Pancreas (tissue), 10 donors: ENCODE measurements around the gene RIC1. TPM values are rescaled to one million over a fixed set of nuclear protein-coding genes. Genes with fewer than 3 reads are reported as not detected.
A peak's percentile ranks its signal among the peaks of the same experiment; 100 is the strongest.

Experiments
- ATAC-seq, 4 donors: fragments of 200-7000 bp; cut with Tn5 transposase; one replicate each; pipeline versions ENCODE4 v1.8.0 to v1.9.1; 2020; ENCODE audit warnings: mild to moderate bottlenecking in 4 of 4, moderate library complexity in 4 of 4
- DNase-seq, 6 donors: peaks; one replicate each; pipeline ENCODE4 v3.0.0-alpha.2; 2020
- FAIRE-seq: peaks from 2 replicates; lab custom pipeline; 2012; peaks lifted over from hg19 to GRCh38; lab: Jason Lieb, UNC
- H3K27ac ChIP-seq, 4 donors: fragments of 200-600 bp; sonication (generic); 1 replicate in 3 of 4; 2 replicates in 1 of 4; pipeline versions ENCODE4 v1.5.0 to v1.8.0; 2020
- H3K27me3 ChIP-seq, 4 donors: fragments of 200-600 bp; one replicate each; pipeline ENCODE4 v1.8.0; 2021
- H3K36me3 ChIP-seq, 3 donors: fragments of 200-600 bp; sonication (generic) in 1 of 3; one replicate each; pipeline versions ENCODE4 v1.5.0 to v1.8.0; 2020 to 2021
- H3K4me1 ChIP-seq, 3 donors: fragments of 200-600 bp; one replicate each; pipeline ENCODE4 v1.8.0; 2021
- H3K4me3 ChIP-seq, 4 donors: fragments of 200-600 bp; sonication (generic) in 2 of 4; one replicate each; pipeline versions ENCODE4 v1.5.0 to v1.8.0; 2020 to 2021
- H3K9me3 ChIP-seq, 4 donors: fragments of 200-600 bp; one replicate each; pipeline ENCODE4 v1.8.0; 2021
- WGBS, 2 donors: extraction: QIAGEN DNeasy Blood & Tissue Kit; methylation state at CpG; one replicate each; pipeline ENCODE4 v1.1.7; 2013; 5-methylcytosine and 5-hydroxymethylcytosine counted together
- intact Hi-C, 3 donors: fragments of 100-400 bp; cut with DNase I; formaldehyde crosslinking; loops; one replicate each; pipeline versions ENCODE4 v1.11.1 to v1.14.2; 2022
- polyA plus RNA-seq, 2 donors: library from polyadenylated mRNA; stranded (reverse); fragments of 200-250 nt; gene quantifications; one replicate each; pipeline ENCODE4 v1.2.3, GENCODE V29; 2013
- total RNA-seq, 6 donors: library from RNA; stranded (reverse); fragmentation: NEBNext Ultra II Directional in 4 of 6; extraction: Animal tissue kit (Norgen Biotek cat#: 25700) in 4 of 6; gene quantifications; one replicate each; pipeline versions ENCODE4 v1.2.1 to v1.2.4, GENCODE V29; 2021 to 2023
- TF ChIP-seq, protein P1 (sequence below), 4 donors: fragments of 200-600 bp; sonication (generic) in 3 of 4; IDR thresholded peaks; one replicate each; pipeline versions ENCODE4 v1.5.0 to v1.8.0; 2021; ENCODE audit warnings: antibody characterized with exemption in 4 of 4
- donor health status: healthy with polysubstance abuse.
- donor health status: DM: no; HTN: no; CAD: no; lungs with moderate emphysema.
- donor health status: DM: no; HTN: no; CAD: no.
- donor health status: control.
- donor health status: control.
- donor health status: Bipolar disorder and iron deficiency.
- donor health status: DM: yes; HTN: yes; CAD: no.
- donor health status: DM: no; HTN: no; CAD: no.
- donor health status: DM: no; HTN: no; CAD: no.
- donor health status: DM: yes; HTN: yes; CAD: no.

Gene RIC1
- total and polyA plus RNA-seq, 8 donors = 2.9 to 11.8 (median 8.4) TPM

DNA sequence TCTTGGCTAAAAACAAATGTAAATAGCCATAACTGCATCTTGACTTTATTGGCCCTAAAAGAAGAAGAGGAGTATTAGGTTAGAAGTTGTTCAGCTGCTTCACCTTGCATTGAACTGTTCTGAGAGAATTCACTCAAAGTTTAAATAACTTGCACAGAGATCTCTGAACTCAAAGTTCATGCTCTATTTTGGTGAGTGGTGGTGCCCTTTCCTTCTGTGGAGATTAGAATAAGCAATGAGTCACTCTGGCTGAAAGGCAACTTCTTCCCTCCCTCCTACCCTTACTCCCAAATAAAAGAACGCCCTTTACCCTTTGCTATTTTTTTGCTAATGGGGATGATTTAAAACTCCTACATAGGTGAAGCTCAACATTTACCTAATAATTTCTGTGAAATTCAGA is 155.1 kb downstream of the RIC1 start:
- TF ChIP-seq, protein P1, sequence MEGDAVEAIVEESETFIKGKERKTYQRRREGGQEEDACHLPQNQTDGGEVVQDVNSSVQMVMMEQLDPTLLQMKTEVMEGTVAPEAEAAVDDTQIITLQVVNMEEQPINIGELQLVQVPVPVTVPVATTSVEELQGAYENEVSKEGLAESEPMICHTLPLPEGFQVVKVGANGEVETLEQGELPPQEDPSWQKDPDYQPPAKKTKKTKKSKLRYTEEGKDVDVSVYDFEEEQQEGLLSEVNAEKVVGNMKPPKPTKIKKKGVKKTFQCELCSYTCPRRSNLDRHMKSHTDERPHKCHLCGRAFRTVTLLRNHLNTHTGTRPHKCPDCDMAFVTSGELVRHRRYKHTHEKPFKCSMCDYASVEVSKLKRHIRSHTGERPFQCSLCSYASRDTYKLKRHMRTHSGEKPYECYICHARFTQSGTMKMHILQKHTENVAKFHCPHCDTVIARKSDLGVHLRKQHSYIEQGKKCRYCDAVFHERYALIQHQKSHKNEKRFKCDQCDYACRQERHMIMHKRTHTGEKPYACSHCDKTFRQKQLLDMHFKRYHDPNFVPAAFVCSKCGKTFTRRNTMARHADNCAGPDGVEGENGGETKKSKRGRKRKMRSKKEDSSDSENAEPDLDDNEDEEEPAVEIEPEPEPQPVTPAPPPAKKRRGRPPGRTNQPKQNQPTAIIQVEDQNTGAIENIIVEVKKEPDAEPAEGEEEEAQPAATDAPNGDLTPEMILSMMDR (IDR thresholded peaks at IDR 0.05) = no peak
- peak in 2 of 4 donors; percentile 20 to 24 for ATAC-seq

DNA sequence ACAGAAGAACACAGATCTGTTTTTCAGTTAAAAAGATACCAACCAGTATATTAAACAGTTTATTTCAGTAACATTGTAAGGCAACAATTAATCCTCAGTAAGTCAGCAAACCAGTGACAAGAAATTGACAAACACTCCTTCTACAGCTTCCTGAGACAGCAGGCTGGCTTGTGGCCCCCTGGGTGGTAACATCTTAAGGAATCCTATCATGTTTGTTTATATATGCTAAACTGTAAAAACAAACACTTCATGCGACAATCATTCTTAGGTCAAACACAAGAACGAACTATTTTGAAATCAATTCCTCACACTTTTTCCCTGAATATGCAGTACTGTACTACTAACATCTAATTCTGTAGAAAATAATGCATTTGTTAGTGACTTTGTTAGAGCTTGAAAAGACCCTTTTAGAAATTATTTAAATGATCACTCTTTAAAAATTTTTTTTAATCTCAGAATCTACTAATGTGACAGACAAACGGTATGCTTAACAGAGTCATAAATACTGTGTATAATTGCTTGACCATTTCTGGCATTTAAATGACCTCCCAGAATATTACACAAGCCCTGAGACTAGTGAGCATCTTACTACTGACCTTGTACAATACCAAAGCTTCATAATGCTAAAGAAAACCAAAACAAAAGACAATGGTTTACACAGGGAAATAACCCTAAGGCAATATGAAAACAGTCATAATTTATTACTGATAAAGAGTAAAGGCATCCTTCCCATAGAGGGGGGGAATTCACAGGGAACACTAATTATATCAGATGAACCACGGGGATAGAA is 155.8 kb downstream of the RIC1 start:
- Histone ChIP-seq H3K36me3 (peaks cover 0 to 9% (median 7%) of the 10 kb centered on the region in 3 donors), H3K27ac (no peak overlapping the region), H3K4me1 (peaks cover 17 to 35% (median 21%) of the 10 kb centered on the region in 3 donors), H3K9me3 (no peaks in the 10 kb centered on the region), H3K4me3 (no peak overlapping the region), H3K27me3 (no peaks in the 10 kb centered on the region)
- DNase-seq (no peak), ATAC-seq (no peak), FAIRE-seq (no peak)
- TF ChIP-seq, protein P1 (IDR thresholded peaks at IDR 0.05) = no peak
- 45 to 64% methylated on average over 4 of the region's 4 CpGs for WGBS, 2 donors
- intact Hi-C loops = no loop called here

More for the DNA sequence above, 155.1 kb downstream of the RIC1 start:
- no peak overlapping the region for H3K27ac ChIP-seq
- 94 to 96% methylated on average over 1 of the region's 1 CpG for WGBS, 2 donors
- peaks cover 0 to 15% (median 9%) of the 10 kb centered on the region in 3 donors for H3K36me3 ChIP-seq
- H3K4me1 ChIP-seq = peaks cover 17 to 33% (median 21%) of the 10 kb centered on the region in 3 donors
- H3K9me3 ChIP-seq = no peaks in the 10 kb centered on the region
- DNase-seq = no peak
- no peak for FAIRE-seq
- H3K27me3 ChIP-seq = no peaks in the 10 kb centered on the region
- intact Hi-C loops = no loop called here
- no peak overlapping the region for H3K4me3 ChIP-seq

DNA sequence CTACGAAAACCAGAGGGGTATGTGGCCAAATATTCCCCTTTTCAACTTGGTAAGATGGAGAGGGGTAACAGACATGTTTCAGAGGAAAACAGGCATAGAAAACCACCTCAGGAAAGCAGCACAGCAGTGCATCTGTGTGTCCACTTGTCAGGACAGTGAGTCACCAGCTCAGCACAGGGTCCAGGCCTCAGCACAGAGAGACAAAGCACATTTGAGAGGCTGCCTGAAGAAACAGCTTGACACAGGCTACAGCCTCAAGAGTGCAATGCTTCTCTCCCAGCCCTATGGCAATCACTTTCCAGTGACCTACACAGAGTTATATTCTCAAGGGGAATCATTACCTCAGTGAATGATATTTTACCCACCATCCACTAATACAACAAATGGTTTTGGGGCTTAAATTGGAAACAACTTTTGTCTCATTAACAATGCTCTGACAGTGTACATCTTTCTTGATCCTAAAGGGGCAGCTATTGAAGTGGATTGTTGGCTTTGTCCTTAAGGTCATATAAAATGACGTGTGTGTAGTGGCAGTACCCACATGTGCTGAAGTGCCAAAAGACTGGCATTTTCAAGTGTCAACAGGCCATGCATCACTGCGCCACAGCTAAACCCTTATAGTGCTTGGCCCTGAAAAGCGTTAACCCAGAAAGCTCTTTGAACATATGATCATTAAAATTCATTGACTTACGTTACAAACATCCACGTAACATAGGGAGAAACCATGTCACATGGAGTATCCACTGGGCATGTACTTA is 157.6 kb downstream of the RIC1 start:
- intact Hi-C loops = no loop called here
- Histone ChIP-seq H3K4me3 (no peak overlapping the region), H3K27me3 (no peaks in the 10 kb centered on the region), H3K4me1 (peaks cover 17 to 35% (median 21%) of the 10 kb centered on the region in 3 donors), H3K27ac (peak overlapping the region; percentile 16 to 48 (median 28)), H3K36me3 (peaks cover 0 to 10% (median 4%) of the 10 kb centered on the region in 3 donors), H3K9me3 (no peaks in the 10 kb centered on the region)
- DNase-seq (peak in 1 of 6 donors; percentile 20), FAIRE-seq (no peak), ATAC-seq (peak; percentile 55 to 64 (median 62))
- TF ChIP-seq, protein P1 (IDR thresholded peaks at IDR 0.05) = no peak
- WGBS, 2 donors = 78 to 79% methylated on average over 6 of the region's 6 CpGs

DNA sequence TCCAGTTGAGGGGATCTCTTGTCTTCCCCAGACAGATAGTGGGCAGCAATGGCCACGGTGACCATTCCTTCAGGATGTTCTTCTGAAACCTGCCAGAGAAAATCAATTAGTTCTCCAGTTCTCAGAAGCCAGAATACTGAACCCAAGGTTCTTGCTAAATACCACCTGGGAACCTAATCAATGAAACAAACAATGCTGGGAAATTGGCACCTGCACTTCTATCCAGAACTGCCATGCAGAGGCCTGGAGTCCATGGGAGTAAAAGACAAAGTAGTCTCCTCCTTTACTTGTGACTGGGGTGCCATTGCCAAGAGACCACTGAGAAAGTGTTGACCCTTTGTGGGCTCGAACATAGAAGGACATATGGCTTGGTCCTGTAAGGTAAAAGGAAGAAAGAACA is 158.3 kb downstream of the RIC1 start:
- DNase-seq (peak in 3 of 6 donors; percentile 46 to 64 (median 51)), ATAC-seq (peak; percentile 77 to 90 (median 86)), FAIRE-seq (no peak)
- Histone ChIP-seq H3K4me1 (peaks cover 17 to 35% (median 21%) of the 10 kb centered on the region in 3 donors), H3K4me3 (no peak overlapping the region), H3K36me3 (peaks cover 0 to 10% (median 4%) of the 10 kb centered on the region in 3 donors), H3K27ac (peak overlapping the region in 2 of 4 donors; percentile 2 to 48), H3K9me3 (no peaks in the 10 kb centered on the region), H3K27me3 (no peaks in the 10 kb centered on the region)
- WGBS, 2 donors = 35 to 37% methylated on average over 2 of the region's 2 CpGs
- intact Hi-C loops = no loop called here
- TF ChIP-seq, protein P1 (IDR thresholded peaks at IDR 0.05) = no peak
